ENCODE results near the gene WDR64.
"Not testable (repeated sequence)": the region's sequence is repeated elsewhere in the genome, so short reads cannot be mapped to it uniquely, and the experiment has no call there.

WDR64 gene

DNA sequence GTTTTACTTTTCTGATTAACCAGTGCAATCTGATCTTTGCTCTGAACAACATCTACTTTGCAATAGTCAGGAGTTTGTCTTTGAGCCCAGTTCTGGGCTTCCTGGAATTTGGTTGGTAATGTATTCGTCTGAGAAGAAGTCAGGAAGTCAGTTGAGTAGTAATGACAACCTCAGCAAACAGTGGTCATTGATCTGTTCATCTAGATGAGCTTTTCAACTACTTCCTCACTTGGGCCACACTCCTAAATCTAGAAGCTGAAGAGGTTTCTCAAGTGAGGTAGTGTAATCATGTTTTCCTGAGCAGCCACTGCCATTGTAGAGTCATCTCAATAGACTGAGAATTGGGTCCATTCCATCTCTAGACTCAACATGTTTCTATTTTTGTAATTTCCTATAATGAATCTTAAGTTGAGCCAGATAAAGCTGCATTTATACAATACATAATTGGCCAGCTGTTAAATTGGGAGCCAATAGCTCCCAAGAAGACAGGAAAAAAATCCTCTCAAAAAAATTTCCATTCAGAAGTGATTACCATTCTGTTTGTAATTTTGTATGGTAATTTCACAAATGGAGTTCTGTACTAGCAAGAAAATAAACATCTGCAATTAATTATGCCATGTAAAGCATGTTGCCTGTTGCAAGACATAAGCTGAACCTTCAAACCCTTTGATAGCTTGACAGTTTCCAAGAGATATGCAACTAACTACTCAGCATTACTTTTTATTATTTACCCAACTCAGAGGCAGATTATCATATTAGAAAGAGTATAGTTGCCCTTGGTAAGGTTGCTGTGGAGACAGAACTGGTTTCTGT lies 49.6 kb downstream of the WDR64 start:
- DNase-seq (ENCODE audit: low spot score), result no peak

GRCh38 chr1:241702442-241703373 lies 50.6 kb downstream of the WDR64 start:
- no peak for DNase-seq (ENCODE audit: low spot score)

DNA sequence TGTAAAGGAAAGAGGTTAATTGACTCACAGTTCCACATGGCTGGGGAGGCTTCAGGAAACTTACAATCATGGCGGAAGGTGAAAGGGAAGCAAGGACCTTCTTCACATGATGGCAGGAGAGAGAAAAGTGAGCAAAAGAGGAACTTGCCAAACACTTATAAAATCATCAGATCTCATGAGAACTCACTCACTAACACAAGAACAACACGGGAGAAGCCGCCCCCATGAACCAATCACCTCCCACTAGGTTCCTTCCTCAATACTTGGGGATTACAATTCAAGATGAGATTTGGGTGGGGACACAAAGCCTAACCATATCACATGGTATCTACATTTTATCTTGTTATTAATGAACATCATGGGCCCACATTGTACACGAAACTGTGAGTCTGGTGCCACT lies 51.7 kb downstream of the WDR64 start:
- DNase-seq (ENCODE audit: low spot score), result not testable (repeated sequence)

DNA sequence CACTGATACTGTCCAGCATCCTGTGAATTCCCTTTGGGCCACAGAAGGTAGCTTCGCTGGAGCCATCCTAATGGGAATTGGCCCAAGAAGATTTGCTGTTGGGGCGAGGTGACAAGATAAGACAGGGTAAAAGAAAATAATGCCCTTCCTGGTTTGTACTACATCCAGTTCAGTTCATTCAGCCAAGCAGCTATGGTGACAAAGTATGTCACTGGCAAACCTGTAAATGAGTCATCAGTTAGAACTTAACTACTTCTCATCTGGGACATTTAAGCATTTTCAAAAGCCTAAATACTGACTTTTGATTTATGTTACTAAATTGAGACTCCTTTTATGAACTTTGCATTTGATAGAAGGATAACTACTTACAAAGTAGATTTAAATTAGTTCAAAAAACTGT lies 54.2 kb downstream of the WDR64 start:
- DNase-seq (ENCODE audit: low spot score), result no peak

GRCh38 chr1:241706967-241707366 lies 54.9 kb downstream of the WDR64 start:
- no peak for DNase-seq (ENCODE audit: low spot score)

- DNase-seq (ENCODE audit: low spot score), result no peak
Observed at GRCh38 chr1:241707442-241707841, 55.4 kb downstream of the WDR64 start.

- no peak for DNase-seq (ENCODE audit: low spot score)
Observed at GRCh38 chr1:241711326-241711725, 59.2 kb downstream of the WDR64 start.

DNA sequence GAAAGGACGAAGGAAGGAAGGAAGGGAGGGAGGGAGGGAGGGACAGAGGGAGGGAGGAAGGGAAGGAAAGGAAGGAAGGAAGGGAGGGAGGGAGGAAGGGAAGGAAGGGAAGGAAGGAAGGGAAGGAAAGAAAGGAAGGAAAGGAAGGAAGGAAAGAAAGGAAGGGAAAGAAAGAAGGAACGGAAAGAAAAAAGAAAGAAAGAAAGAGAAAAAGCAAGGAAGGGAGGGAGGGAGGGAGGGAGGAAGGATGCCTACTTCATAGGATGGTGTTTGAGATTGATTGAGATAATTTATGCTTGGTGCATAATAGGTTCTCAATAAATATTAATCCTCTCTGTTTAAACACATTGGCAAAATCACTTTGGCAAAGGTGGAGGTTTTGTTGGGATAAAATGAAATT lies 61.2 kb downstream of the WDR64 start:
- DNase-seq (ENCODE audit: low spot score), result no peak

- DNase-seq (ENCODE audit: low spot score), result no peak
Observed at GRCh38 chr1:241714321-241715218, 62.5 kb downstream of the WDR64 start.

- DNase-seq (ENCODE audit: low spot score), result no peak
Observed at GRCh38 chr1:241715435-241715834, 63.4 kb downstream of the WDR64 start.

- no peak for DNase-seq (ENCODE audit: low spot score)
Observed at GRCh38 chr1:241715956-241716355, 63.9 kb downstream of the WDR64 start.

DNA sequence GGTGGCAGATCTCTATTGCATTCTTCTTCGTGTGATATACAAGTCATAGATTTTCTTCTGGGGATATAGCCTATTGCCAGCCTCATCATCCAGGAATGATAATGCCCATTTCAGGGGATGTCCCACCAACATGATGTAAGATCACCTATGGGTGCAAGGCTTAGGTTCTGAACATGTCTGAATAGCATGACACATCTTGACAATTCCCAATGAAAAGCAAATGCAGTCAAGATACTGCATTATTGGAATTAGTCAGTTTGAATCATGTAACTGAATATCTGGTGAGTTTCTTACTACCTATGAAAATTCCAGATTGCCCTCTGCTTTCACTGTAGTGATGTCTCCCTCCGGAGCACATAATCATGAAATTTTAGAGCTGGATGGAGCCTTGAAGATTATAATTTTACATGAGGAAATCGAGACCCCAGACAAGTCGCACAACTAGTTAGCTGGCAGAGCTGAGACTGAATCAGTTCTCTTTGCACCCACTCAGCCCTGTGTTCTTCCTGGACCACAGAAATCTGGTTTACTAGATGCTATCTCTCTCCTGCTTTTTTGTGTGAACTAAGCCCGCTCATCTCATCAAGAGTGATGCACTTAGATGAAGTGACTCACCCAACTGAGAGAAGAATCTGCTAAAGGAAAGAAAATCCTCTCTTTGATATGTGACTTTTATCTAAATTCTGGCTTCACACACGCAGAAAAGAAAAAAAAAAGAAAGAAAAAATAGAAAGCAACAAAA lies 65.0 kb downstream of the WDR64 start:
- DNase-seq (ENCODE audit: low spot score), result no peak

DNA sequence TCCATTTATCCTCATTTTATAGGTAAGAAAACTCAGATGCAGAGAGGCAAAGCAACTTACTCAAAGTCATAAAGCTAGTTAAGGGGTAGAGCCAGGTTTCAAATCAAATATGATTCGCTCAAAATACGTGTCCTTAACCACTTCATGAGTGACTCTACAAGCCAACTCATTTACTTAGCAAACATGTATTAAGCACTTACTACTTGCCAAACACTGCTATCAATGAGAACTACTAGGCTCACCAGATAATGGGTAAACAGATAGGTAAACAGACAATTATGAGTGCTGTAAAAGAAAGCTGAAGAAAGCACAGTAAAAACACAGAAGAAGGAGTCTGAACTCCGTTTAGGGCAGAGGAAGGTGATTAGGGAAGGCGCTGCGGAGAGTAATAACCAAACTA lies 65.9 kb downstream of the WDR64 start:
- no peak for DNase-seq (ENCODE audit: low spot score)

- DNase-seq (ENCODE audit: low spot score), result no peak
Observed at GRCh38 chr1:241721011-241721410, 68.9 kb downstream of the WDR64 start.

GRCh38 chr1:241722947-241723346 lies 70.9 kb downstream of the WDR64 start:
- DNase-seq (ENCODE audit: low spot score), result no peak

DNA sequence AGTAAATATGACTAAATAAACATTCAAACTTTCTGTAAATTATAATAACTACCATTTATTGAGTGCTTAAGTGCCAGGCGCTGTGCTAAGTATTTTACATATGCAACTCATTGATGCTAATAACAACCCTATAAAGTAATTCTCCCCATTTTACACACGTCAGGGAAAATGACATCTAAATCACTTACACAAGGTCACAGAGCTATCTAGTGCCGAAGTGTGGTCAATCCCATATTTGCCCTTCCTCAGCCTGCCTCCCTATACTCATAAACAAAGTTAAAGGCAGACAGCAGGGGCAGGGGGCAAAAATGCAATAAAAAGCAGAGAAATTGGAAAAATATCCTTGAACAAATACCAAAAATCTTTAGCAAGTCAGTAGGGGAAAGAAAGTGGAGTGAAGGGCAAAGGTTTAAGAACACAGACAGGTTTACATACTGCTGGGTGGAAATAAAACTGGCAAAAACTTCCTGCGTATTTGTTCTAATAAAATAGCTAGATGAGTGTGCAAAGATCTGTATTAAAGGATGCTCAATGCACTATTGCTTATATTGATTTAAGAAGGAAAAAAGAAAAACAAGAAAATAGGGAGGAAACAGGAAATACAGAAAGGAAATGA lies 72.8 kb downstream of the WDR64 start:
- no peak for DNase-seq (ENCODE audit: low spot score)

GRCh38 chr1:241730031-241730430 lies 78.0 kb downstream of the WDR64 start:
- DNase-seq (ENCODE audit: low spot score), result no peak

DNA sequence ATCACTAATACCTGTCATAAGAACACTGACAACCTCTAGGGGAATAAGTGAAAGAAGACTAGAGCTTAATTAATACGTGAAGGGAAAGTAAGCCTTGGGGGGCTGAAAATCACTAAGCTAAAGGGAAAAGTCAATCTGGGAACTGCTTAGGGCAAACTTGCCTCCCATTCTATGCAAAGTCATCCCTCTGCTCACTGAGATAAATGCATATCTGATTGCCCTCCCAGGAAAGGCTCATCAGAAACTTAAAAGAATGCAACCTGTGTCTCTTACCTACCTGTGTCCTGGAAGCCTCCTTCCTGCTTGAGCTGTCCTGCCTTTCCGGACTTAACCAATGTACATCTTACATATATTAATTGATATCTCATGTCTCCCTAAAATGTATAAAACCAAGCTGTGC lies 81.8 kb downstream of the WDR64 start:
- no peak for DNase-seq (ENCODE audit: low spot score)

GRCh38 chr1:241734533-241734932 lies 82.5 kb downstream of the WDR64 start:
- no peak for DNase-seq (ENCODE audit: low spot score)

GRCh38 chr1:241735493-241735926 lies 83.4 kb downstream of the WDR64 start:
- DNase-seq (ENCODE audit: low spot score), result not testable (repeated sequence)

- no peak for DNase-seq (ENCODE audit: low spot score)
Observed at GRCh38 chr1:241736387-241736786, 84.3 kb downstream of the WDR64 start.

All from cerebellar cortex (tissue), 1 donor.